GM19463 (cell line): ENCODE results near the gene NRIP2.

Experiments
- ATAC-seq: cut with Tn5 transposase; IDR thresholded peaks from one replicate; pipeline ENCODE4 v1.9.1; 2021; ENCODE audit warnings: mild to moderate bottlenecking, moderate library complexity; ENCODE audit not compliant: unreplicated experiment

Gene NRIP2

DNA sequence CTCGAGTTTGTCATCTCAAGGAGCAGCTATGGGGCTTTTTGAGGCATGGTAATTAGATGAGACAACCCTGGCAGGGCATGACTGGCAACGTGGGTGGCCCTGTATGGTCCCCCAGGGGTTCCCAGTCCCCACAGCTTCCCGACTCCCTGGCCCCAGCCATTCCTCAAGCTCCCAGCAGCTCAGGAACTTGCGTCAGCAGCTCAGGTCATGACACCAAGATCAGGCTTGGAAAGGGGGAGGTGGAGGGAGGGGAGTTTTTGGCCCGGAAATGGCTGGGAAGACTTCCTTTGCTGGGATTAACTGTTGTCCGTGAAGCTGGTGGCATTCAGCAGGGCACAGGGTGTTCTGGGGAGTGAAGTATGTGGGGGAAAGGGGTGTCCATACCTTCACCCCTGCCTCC, 10.4 kb upstream of the NRIP2 start:
- no peak for ATAC-seq

DNA sequence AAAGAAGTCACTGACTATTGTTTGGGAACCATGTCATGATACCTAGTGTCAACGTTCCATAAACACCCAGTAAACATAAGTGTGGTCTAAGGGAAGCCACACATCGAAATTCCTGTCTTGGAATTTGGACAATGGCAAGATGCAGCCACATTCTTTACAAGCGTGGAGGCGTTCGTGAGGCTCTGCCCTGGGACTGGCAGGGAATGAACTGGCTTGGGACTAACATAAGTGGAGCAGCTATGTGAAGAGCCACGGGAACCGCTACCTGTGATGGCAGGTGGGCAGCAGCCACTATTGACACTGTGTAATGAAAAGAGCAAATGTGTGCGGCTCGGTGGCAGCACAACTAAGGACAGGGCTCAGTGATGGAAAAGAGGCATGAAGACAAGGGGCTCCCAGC, 10.0 kb upstream of the NRIP2 start:
- no peak for ATAC-seq

DNA sequence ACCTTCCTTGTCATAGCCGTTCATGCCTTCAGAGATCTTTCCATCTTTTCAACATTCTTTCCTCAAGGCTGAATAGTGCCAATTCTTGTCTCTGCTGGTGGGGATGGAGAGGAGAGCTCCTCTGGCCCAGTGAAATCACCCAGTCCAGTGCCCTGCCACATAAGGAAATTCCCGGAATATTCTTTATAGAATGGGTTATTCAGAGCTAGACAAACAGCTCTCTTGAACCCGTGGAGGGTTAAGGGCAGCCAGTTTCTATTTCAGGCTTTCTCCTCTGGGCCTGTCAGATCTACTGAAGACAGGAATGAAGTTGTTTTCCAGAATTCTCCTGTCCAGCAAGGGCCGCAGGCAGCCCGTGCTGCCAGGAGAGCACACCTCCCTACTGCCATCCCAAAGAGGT, 8.1 kb upstream of the NRIP2 start:
- no peak for ATAC-seq

DNA sequence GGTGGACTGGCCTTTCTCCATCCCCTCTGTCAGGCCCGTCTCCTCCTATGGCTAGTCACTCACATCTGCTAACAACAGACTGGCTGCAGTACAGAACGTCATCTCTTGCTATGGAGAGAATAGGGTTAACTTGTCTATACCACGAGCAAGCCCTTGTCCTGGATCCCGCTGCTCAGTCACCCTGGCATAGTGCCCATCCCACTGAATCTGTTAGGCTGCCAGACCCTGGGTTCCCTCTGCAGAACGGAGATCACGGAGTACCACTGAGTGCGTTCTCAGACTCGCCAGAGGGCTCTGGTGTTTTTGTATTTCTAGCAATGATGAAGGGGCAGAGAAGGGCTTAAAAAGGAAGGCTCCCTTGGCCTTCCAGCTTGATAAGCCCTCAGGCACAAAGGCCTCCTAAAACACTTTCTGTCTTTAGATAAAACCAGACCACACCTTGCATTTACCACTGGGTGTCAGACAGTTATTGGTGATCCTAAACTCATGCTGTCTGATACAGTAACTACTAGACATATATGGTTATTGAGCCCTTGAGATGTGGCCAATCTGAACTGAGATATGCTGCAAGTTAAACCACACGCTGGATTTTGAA, 6.3 kb upstream of the NRIP2 start:
- no peak for ATAC-seq

DNA sequence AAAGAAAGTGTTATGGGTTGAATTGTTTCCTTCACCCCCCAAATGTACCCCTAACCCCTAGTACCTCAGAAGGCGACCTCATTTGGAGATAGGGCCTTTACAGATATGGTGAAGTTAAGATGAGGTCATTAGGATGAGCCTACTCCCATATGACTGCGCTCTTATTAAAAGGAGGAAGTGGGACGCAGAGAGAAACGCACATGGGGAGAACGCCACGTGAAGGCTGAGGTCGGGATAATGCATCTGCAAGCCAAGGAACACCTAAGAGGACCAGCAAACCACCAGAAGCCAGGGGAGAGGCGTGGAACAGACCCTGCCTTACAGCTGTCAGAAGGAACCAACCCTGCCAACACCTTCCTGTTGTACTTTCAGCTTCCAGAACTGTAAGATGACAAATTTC, 1.7 kb upstream of the NRIP2 start:
- no peak for ATAC-seq

DNA sequence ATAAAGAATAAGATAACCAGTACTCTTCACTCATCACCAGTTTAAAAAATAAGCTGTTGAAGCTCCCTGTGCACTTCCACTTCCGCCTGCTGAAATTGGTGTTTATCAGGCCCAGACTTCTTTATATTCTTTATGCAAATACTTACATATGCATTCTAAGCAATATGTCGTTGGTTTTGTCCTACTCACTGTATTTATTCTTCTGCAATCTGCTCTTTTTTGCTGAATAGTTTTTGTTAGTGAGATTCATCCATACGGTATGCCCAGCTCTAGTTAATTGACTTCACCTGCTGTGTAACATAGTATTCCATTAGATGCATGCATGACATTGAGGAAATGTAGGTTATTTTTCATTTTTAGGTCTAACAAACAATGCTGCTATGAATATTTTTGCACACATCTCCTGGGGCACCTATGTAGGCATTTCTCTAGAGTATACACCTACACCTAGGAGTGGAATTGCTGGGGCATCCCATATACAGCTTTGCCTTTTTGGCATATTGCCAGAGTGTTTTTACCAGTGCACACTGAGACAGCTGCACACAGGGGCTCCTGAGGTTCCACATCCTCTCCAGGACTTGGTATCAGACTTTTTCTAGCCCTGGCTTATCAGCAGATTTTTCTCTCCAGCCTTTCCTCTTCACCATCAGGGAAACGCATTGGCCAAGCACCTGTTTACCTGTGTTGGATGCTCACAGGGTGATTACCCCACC, 1.0 kb upstream of the NRIP2 start:
- ATAC-seq: no peak

DNA sequence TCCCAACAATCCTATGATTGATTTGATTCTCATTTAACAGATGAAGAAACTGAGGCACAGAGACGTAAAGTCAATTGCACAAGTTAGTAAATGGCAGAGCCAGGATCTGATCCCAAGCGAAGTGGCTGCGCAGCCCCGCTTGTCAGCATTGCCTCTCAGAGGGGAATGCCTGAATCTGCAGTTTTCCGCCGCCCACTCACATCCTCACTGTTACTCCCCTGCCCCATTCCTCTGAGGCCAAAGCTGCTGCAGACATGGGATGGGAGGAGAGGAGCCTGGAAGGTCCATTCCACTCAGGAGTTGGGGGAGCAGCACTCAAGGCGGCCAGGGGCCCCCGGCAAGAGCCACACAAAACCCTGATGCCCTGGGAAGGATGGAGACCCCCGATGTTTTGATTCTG, 1.0 kb downstream of the NRIP2 start:
- no peak for ATAC-seq

DNA sequence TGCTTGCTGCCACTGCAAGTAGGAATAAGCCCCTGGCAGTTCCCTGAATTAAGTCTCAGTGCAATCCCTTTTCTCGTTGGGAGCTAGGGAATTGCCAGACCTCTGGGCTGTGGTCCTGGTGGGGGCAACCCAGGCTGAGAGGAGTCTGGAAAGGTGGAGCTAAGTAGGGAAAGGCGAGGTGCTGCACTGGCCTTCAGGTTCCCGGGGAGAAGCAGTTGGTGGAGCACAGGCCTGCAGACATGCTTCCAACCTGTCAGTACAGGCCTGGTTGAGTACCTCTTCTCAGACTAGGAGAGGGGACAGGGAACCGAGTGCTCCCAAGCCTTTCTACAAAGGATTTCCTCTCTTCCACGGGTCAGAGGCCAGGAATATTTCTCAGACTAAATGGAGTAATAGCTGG, 1.5 kb downstream of the NRIP2 start:
- no peak for ATAC-seq

DNA sequence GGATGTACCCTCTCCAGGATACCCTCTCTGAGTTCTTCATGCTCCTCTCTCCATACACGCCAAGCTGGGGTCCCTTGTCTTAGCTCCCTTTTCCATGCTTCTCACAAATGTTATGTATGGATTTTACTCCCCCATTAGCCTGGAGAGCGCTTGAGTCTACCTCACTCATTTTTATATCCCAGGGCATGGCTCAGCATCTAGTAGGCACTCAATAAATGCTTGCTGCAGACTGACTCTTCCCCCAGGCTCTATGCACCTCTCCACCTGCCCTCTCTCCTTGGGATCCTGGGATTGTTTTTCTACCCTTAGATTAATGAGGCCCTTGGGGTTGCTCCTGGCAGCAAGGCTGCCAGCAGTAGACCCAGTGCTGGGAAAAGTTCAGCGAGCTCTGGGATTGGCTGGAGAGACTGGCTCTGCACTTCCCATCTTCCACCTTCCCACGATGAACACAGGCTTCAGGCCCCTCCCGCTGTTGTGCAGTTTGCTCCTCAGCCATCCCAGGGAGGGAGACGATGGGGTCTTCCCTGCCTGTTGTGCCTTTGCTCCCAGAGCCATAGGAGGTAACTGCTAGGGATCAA, 2.2 kb downstream of the NRIP2 start:
- no peak for ATAC-seq

DNA sequence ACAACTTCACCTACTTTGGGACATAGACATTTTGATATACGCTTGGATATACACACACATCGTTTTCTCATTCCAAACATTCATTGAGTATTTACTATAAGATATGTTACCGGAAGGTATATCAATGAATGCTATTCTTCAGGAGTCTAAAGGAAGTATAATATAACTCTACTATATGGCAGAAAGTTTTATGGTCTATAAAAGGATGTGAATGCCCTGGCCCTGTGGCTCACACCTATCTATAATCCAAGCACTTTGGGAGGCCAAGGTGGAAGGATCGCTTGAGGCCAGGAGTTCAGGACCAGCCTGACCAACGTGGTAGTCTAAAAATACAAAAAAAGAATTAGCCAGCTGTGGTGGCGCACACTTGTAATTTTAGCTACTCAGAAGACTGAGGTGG, 5.6 kb downstream of the NRIP2 start:
- ATAC-seq: no peak

DNA sequence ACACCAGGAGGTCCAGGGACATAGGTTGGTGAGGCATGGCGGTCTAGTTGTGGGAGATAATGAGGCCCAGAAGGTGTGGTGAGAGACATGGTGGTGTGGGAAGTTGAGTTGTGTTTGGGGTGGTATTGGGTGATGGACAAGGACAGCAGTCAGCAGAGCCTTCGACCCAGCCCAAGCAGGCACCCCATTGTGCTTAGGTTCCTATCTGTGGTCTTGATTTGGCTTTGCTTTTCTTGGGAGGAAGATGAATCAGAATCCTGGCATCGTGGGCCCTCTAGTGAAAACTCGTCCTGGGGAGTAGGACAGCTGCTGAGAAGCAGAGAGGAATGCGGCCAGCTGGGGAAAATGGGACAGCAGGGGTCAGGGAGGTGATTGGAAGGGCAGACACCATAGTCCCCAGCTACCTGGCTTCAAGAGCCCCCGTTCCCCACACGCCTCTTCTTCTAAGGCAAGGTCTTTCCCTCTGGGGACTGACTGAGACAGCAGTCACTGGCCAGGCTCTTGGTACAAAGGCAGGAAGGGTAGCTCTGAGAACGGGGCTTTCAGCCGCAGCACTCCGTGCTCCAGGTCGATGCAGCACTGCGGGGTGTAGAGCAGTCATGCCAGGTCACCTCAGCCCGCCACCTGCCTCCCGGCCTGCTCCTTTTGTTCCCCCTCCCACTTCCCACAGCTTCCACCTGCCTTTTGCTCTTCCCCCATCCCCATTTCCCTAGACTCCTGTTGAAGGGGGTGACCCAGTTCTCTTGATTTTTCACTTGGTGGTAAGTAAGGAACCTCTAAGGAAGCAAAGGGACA, 7.9 kb downstream of the NRIP2 start:
- no peak for ATAC-seq

DNA sequence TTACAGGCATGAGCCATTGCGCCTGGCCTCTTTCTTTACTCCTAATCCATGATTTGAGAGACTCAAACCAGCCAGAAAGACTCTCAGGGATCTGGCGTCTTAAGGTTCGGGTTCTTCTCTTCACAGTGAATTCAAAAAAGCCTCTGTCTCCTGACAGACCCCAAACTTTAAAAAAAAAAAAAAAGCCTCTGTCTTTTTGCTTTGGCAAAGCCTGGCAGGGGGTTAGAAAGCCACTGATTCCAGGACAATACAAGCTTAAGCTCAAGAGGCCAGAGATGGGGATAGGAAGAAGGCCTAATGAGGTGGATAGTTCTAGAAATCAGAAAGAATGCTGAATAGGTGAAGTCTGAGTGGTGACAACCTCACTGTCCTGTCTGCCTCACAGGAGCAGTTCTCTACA, 8.8 kb downstream of the NRIP2 start:
- ATAC-seq: no peak

DNA sequence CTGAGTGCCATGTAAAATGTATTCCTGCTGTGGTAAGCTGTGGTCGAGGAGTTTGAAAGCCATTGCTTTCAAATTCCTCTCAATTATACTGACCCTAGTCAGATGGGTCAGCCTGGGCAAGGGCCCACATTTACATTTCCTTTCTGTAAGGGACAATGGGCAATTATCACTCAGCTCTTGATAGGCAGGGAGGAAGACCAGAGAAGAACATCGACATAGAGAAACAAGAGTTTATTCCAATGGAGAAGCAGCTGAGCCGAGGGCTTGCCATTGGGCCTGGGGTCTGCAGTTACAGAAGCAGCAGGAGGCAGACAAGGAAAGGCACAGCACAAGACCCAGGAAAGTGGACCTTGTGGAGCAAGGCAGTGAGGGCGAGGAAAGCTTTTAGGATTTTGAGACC, 9.7 kb downstream of the NRIP2 start:
- no peak for ATAC-seq

DNA sequence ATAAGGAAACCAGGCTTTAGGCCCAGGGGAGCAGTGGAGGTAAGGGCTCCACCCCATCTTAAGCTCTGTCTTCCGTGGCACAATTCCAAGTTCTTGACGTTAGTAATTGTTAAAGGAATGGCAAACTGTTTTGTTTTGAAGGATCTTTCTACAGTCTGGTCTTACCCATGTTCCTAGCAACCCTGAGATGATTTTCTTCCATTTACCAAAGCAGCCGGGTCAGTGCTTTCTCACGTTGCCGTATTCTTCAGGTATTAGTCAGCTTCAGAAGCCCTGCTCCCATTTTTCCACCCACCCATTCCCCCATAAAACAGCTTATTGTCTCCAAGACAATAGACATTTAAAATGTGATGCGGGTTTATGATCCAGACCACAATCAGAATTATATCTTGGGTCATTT, 10.3 kb downstream of the NRIP2 start:
- no peak for ATAC-seq

DNA sequence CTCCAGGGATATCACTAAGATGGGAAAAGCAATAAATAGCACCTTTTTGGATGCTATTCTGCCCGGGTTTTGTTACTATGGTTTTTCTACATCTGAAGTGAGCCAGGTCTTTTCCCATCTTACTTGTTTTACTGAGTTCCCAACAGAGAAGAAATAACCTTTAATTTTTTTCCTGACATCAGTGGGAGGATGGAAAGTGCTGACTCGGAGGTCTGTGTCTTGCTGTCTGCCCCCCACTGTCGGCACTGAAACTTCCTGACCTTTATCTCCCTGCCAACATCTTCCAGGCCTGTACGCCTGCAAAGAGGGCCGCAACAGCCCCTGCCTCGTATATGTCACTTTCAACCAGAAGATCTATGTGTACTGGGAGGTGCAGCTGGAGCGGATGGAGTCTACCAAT, 11.4 kb downstream of the NRIP2 start:
- no peak for ATAC-seq

DNA sequence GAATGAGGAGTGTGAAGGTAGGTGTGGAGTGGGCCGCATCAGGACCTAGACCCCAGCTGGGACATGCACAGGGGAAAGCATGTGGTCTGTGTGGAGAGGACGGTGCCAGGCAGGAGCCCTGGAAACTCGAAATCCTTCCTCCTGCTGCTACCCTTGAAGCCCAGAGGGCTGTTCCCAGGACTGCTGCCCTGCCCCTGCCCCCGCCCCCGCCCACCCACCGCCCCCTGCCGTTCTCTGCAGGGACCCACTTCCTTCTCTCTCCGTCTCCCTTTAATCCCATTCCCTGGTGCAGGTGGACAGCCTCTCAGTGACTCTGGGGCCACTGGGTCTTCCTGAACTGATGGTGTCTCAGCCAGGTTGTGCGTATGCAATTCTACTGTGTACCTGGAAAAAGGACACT, 14.4 kb downstream of the NRIP2 start:
- no peak for ATAC-seq

DNA sequence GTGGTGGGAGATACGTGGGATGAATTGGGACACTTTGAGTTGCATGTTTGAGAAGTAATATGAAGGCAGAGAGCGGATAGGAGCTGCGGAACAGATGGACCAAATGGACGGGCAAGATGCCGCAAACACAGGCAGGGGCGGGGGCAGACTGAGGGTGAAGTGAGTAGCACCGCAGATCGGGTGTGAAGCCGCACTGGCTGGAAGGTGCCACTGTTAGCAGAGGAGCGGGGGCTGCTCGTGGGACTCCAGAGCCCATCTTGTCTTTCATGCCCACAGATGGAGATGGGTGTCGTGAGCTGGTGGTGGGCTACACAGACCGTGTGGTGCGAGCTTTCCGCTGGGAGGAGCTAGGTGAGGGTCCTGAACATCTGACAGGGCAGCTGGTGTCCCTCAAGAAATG, 15.0 kb downstream of the NRIP2 start:
- no peak for ATAC-seq

DNA sequence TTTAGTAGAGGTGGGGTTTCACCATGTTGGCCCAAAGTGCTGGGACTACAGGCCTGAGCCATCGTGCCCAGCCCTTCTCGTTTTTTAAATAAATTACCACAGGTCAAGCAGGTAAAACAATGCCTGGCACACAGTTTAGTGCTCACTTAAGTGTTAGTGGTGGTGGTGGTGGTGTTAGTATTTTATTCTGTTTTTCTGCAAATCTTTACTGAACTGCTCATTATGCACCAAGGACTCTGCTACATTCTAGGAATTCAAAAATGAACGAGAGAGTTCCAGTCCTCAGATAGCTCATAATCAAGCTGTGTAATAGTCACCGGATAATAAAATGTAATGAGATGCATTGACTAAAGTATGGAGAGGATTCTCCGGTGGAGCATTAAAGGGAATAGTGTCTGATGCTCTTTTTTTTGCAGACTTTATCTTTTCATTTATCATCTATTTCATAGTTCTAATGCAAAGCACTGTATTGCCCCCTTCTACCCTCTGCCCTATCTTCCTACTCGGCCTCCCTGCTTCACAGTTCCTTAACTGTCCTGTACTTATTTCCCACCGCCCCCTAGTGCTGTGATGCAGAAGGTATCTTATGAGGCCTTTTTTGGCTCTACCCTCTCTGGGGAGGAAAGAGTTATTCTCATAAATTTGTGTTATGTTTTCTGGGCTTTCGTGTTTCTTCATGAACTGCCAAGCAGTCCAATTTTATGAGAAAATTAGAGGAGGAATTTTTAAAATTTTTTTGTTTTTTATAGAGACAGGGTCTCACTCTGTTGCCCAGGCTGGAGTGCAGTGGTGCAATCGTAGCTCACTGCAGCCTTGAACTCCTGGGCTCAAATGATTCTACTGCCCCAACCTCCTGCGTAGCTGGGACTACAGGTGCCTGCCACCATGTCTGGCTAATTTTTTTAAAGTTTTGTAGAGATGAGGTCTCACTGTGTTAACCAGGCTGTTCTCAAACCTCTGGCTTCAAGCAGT, 21.3 kb downstream of the NRIP2 start:
- peak; percentile 30 for ATAC-seq

DNA sequence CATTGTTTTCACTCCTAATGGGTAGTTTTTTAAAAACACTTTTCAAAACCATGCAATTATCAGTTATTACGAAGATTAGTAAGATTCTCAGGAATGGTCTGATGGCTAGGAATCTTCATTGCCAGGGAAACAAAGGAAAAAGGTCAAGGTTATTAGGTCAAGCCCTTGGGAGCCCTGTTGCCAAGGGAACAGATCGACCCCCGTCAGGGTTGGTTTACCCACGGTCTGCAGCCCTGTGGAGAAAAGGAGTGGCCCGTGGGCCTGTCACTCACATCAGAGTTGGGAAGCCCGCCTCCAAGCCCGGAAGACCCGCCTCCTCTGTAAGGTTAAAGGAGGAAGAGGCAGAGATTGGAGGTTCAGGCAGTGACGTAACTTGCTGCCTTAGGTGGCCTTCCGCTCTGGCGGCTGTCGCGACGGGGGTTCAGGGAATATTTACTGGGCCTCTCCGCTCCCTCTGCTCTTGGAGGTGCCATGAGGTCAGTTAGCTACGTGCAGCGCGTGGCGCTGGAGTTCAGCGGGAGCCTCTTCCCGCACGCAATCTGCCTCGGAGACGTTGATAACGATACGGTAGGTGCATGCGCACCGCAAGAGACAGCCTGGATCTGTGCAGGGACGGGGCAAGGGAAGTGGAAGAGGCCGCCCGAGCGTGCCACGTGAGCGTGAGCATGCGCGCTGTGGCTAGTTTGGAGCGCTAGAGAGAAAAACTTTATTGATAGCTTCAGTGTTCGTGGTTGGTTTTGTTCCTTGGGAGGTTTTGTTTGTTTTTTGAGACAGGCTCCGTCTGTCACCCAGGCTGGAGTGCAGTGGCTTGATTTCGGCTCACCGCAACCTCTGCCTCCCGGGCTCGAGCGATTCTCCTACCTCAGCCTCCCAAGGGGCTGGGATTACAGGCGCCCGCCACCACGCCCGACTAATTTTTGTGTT, 22.3 kb downstream of the NRIP2 start, which contains the start of gene ITFG2:
ITFG2 (plus strand) TSS at position 379 of the 924 bp plus-strand sequence; CDS start at position 472, 93 bp downstream.
- peak; percentile 96 for ATAC-seq

DNA sequence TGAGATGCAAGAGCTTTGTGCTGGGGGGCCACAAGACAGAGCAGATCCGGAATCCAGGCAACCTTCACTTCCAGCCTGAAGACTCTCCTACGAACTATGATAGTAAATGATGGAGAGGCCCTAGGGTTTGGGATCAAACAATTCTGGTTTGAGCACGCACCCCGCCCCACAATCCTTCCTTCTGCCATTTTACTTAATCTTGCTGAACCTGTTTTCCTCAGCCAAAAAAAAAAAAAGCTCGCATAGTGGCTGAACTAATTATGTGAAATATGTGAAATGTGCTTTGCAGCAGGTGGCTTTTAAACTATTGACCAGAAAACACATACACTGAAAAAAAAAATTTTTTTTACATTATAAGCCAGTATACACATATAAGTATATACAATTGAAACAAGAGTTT, 23.0 kb downstream of the NRIP2 start:
- ATAC-seq: no peak
